ENCODE measurements around the gene TRERF1. TPM values are rescaled to one million over a fixed set of nuclear protein-coding genes. Genes with fewer than 3 reads are reported as not detected.

TRERF1 gene
- total RNA-seq, 1 donor = 6.5 TPM

DNA sequence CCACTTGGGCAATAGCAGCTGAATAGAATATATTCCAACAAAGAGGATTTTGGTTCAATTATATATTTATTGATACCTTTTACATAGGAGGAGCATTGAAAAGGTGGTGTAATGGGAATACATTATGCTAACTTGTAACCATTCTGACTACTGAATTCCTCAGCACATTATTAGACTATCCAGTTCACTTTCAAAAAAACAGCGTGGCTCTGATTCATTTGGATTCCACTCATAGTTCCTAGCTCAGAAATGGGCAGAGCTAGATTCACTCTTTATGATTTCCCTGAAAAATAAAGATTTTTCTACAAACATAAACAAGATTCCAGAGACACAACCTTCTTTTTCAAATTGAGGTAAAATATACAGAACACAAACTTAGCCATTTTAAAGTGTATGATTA is 9.2 kb upstream of the TRERF1 start:
- no peak for TF ChIP-seq CTCF (IDR thresholded peaks at IDR 0.05; ENCODE audit: insufficient read depth, low read depth, low read length)
- peak; percentile 14 for DNase-seq (ENCODE audit: low read depth)
- H3K4me3 ChIP-seq (ENCODE audit: low read depth, low read length) = no peak overlapping the region

- DNase-seq (ENCODE audit: low read depth) = no peak
- no peak overlapping the region for H3K4me3 ChIP-seq (ENCODE audit: low read depth, low read length)
- TF ChIP-seq CTCF (IDR thresholded peaks at IDR 0.05; ENCODE audit: insufficient read depth, low read depth, low read length) = no peak
Measured at GRCh38 chr6:42459888-42460287, 8.2 kb upstream of the TRERF1 start.

- peak; percentile 76 for DNase-seq (ENCODE audit: low read depth)
- TF ChIP-seq CTCF (IDR thresholded peaks at IDR 0.05; ENCODE audit: insufficient read depth, low read depth, low read length) = no peak
- H3K4me3 ChIP-seq (ENCODE audit: low read depth, low read length) = peak overlapping the region; percentile 82
Measured at GRCh38 chr6:42454428-42454791, 2.7 kb upstream of the TRERF1 start.

DNA sequence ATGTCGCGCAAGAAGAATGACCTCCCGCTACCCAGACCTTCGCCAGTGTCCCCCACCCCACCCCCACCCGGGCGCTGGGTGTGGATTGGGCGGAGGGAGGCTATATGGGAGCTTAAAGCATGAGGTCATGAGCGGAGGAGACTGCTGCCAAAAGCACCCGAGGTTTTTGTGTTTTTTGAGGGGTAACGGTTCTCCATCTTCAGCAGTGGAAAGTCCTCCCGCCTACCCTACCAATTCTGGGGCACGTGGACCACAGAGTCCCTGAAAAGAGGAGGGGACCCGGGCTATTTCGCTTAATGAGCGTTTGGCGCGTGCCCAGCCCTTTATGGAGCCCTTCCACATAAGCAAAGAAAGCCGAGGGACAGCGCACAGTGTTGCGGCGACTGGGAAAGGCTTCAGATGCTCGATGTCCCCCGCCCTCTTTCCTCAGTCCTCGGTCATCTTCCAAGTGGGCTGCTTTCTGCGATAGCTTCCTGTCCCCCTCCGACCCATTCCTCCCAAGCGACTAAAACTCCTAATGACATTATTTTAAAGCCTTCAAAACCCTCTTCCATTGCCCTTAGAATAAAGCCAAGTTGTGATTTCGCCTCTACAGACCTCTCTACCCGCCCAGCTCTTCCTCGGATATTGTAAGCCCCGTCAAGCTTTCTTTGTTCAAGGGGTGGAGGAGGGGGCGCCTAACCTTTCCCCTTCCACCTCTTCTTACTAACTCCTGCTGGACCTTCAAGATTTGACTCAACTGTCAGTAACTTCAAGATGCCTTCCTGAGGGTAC is 2.1 kb upstream of the TRERF1 start:
- peak overlapping the region; percentile 82 for H3K4me3 ChIP-seq (ENCODE audit: low read depth, low read length)
- no peak for TF ChIP-seq CTCF (IDR thresholded peaks at IDR 0.05; ENCODE audit: insufficient read depth, low read depth, low read length)
- DNase-seq (ENCODE audit: low read depth) = peak; percentile 63

DNA sequence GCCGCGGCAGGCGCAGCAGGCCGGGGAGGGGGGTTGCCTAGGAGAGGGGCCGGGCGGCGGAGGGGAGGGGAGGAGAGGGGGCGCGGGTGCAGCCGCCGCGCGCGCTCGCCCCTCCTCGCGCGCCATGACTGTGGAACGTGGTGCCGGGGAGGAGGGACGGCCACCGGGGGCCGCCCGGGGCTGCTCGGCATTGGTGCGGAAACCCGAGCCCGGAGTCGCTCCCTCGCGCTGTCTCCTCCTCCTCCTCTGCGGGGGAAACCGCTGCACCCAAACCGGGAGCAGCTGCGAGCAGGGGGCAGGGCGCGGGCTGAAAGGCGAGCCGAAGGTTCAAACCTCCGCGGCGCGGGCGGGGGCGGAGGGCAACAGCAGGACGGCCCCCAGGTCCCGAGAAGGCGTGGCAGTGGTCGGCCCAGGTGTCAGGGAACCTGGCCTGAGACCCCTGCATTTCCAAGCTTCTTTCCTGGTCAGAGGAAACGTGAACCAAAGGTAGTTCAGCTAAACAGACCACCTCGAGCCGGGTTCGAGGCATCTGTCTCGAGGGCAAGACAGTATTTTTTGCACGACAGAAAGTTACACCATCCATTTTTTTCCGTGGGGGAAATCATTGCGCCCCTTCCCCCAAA is 1.4 kb upstream of the TRERF1 start:
- TF ChIP-seq CTCF (IDR thresholded peaks at IDR 0.05; ENCODE audit: insufficient read depth, low read depth, low read length) = peak; percentile 8
- peak overlapping the region; percentile 82 for H3K4me3 ChIP-seq (ENCODE audit: low read depth, low read length)
- DNase-seq (ENCODE audit: low read depth) = peak; percentile 92

DNA sequence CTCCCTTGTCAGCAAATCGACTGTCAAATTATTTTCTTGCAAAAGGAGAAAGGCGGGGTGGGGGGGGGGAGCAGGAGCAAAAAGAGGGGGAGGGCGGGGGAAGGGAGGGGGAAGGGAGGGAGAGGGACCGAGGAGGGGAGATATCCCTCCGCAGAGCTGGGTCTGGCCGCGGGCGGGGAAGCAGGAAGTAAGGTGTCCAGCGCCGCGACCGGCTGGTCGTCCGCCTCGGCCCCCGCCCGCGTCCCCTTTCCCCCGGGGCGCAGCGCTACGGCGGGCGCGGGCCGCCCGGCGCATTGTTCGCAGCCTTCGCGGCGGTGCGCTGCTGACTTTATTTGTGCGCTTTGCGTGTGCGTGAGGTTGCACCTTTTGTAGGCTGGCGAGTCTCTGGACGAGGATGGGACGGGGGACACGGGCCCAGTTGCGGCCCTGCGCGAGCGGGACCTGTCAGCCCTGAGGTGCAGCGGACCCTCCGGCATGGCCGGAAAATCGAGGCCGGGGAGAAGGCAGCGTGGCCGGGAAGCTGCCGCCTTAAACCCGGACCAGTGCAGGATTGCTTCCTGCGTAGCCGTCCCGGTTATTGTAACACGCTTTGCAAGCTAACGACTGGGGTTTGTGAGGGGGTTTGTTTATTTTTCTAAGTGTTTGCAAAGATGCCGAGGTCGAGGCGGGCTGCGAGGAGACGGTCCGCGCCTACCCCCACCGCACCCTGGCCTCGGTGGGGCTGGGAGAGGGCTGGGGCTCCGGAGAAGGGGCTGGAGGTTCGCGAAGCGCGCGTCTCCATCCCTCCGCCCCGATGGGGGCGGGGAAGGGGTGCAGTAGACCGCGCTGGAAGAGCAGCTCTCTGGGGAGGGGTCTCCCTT is 675 bp upstream of the TRERF1 start:
- peak; percentile 87 for DNase-seq (ENCODE audit: low read depth)
- no peak for TF ChIP-seq CTCF (IDR thresholded peaks at IDR 0.05; ENCODE audit: insufficient read depth, low read depth, low read length)
- peak overlapping the region; percentile 82 for H3K4me3 ChIP-seq (ENCODE audit: low read depth, low read length)
